ENCODE results near the gene KLC4. TPM values are rescaled to one million over a fixed set of nuclear protein-coding genes. Genes with fewer than 3 reads are reported as not detected.
A peak's percentile ranks its signal among the peaks of the same experiment; 100 is the strongest.

The KLC4 gene
- total and polyA plus RNA-seq, 2 experiments from 2014 or later = 10.4 to 15.0 TPM

- peak overlapping the region; percentile 39 for H3K4me2 ChIP-seq (ENCODE audit: unreplicated experiment)
- H3K9ac ChIP-seq = peak overlapping the region; percentile 41; the same call in 1 of the 2 replicates
- H3F3A ChIP-seq (ENCODE audit: insufficient read depth) = peaks cover 44% of the 10 kb centered on the region
- H3K9me3 ChIP-seq (ENCODE audit: low read depth) = no peaks in the 10 kb centered on the region
- in situ Hi-C loops (cut with MboI) = no loop called here
- H3K4me1 ChIP-seq (ENCODE audit: insufficient read depth) = peaks cover 42% of the 10 kb centered on the region
- H3K4me3 ChIP-seq = no peak overlapping the region
- TF ChIP-seq EZH2 (IDR thresholded peaks at IDR 0.05; ENCODE audit: insufficient read depth, poor library complexity, severe bottlenecking) (no peak), EZH2phosphoT487 (IDR thresholded peaks at IDR 0.05; ENCODE audit: insufficient read depth, low read depth) (no peak)
- H3K27ac ChIP-seq = peak overlapping the region; percentile 60
- H3K36me3 ChIP-seq (ENCODE audit: low read depth) = no peaks in the 10 kb centered on the region
- peaks cover 98% of the 10 kb centered on the region for H3K79me2 ChIP-seq (ENCODE audit: insufficient read depth)
- H2AFZ ChIP-seq = no peak overlapping the region
- no peaks in the 10 kb centered on the region for H4K20me1 ChIP-seq (ENCODE audit: insufficient read depth)
- no peak for DNase-seq
- H3K9me2 ChIP-seq (ENCODE audit: insufficient read depth) = no peaks in the 10 kb centered on the region
- WGBS, 2 experiments (ENCODE audit: low coverage in 1 of 2, low lambda C conversion rate in 2 of 2, missing lambda C conversion rate in 2 of 2) = 94 to 95% methylated on average over 4 of the region's 4 CpGs
- H3K27me3 ChIP-seq (replicated peaks; ENCODE audit: insufficient read depth) = no peaks in the 10 kb centered on the region
These were observed 38.1 kb downstream of the KLC4 start for GRCh38 chr6:43097502-43097901.

DNA sequence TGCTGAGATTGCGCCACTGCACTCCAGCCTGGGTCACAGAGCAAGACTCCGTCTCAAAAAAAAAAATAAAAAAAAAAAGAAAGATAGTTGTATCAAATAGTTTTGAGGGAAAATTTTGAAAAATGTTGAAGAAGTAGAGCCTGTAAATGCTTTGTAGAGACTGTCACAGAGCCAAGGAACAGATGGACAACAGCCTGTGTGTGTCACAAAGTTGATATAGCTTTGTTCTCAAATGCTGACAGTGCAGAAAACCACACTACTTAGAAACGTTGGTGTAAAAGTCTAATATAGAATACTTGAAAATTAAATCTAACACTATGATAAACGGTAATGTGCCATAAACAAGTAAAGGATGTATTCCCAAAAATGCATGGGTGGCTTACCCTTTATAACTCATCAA, 42.1 kb downstream of the KLC4 start:
- Histone ChIP-seq H3K36me3 (ENCODE audit: low read depth) (no peaks in the 10 kb centered on the region), H3K27me3 (replicated peaks; ENCODE audit: insufficient read depth) (no peaks in the 10 kb centered on the region), H3K27ac (no peak overlapping the region), H3K4me2 (ENCODE audit: unreplicated experiment) (no peak overlapping the region), H3K9ac (no peak overlapping the region), H3K79me2 (ENCODE audit: insufficient read depth) (peaks cover 98% of the 10 kb centered on the region), H3K9me3 (ENCODE audit: low read depth) (no peaks in the 10 kb centered on the region), H3F3A (ENCODE audit: insufficient read depth) (peaks cover 18% of the 10 kb centered on the region), H3K9me2 (ENCODE audit: insufficient read depth) (no peaks in the 10 kb centered on the region), H4K20me1 (ENCODE audit: insufficient read depth) (no peaks in the 10 kb centered on the region; the same call in 1 of the 2 replicates), H3K4me1 (ENCODE audit: insufficient read depth) (peaks cover 28% of the 10 kb centered on the region), H3K4me3 (no peak overlapping the region), H2AFZ (no peak overlapping the region)
- in situ Hi-C loops (cut with MboI) = no loop called here
- WGBS, 2 experiments (ENCODE audit: low coverage in 1 of 2, low lambda C conversion rate in 2 of 2, missing lambda C conversion rate in 2 of 2) = 36 to 41% methylated on average over 4 of the region's 4 CpGs
- TF ChIP-seq EZH2phosphoT487 (IDR thresholded peaks at IDR 0.05; ENCODE audit: insufficient read depth, low read depth) (no peak), EZH2 (IDR thresholded peaks at IDR 0.05; ENCODE audit: insufficient read depth, poor library complexity, severe bottlenecking) (no peak)
- no peak for DNase-seq

GRCh38 chr6:43103253-43103876, 43.9 kb downstream of the KLC4 start:
- WGBS, 2 experiments (ENCODE audit: low coverage in 1 of 2, low lambda C conversion rate in 2 of 2, missing lambda C conversion rate in 2 of 2) = 76 to 79% methylated on average over 2 of the region's 2 CpGs
- Histone ChIP-seq H3K36me3 (ENCODE audit: low read depth) (no peaks in the 10 kb centered on the region), H3K4me3 (no peak overlapping the region), H3K4me2 (ENCODE audit: unreplicated experiment) (no peak overlapping the region), H4K20me1 (ENCODE audit: insufficient read depth) (no peaks in the 10 kb centered on the region; the same call in 1 of the 2 replicates), H3K27ac (no peak overlapping the region), H3K79me2 (ENCODE audit: insufficient read depth) (peaks cover 99% of the 10 kb centered on the region), H3K9me3 (ENCODE audit: low read depth) (no peaks in the 10 kb centered on the region), H3F3A (ENCODE audit: insufficient read depth) (no peaks in the 10 kb centered on the region), H3K9ac (no peak overlapping the region), H2AFZ (no peak overlapping the region), H3K9me2 (ENCODE audit: insufficient read depth) (no peaks in the 10 kb centered on the region), H3K4me1 (ENCODE audit: insufficient read depth) (peaks cover 10% of the 10 kb centered on the region; the same call in 1 of the 2 replicates), H3K27me3 (replicated peaks; ENCODE audit: insufficient read depth) (no peaks in the 10 kb centered on the region)
- TF ChIP-seq EZH2phosphoT487 (IDR thresholded peaks at IDR 0.05; ENCODE audit: insufficient read depth, low read depth) (no peak), EZH2 (IDR thresholded peaks at IDR 0.05; ENCODE audit: insufficient read depth, poor library complexity, severe bottlenecking) (no peak)
- in situ Hi-C loops (cut with MboI) = no loop called here
- no peak for DNase-seq

DNA sequence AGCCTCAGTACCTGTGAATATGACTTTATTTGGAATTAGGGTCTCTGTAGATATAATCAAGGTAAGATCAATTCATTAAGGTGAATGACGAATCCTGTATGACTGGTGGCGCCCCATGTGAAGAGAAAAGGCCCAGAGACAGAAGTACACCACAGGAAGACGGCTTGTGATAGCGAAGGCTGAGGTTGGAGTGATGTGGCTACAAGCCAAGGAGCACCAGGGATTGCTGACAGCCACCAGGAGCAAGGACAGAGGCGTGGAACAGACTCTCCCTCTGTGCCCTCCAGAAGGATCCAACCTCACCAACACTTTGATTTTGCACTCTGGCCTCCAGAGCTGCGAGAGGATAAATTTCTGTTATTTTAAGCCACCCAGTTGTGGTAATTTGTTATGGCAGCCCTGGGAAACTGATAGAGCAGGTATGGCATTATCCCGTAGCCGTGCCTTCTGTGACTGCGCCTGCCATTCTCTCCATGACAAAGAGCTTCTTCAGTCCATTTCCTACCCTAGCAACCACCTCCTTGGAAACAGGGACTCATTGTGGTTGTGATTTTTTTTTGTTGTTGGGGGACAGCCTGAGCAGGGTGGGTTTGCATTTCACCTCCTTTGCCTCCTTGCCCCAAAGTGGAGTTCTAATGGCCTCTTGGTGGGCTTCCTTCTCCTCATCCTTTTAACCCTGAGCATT, 46.2 kb downstream of the KLC4 start:
- TF ChIP-seq EZH2 (IDR thresholded peaks at IDR 0.05; ENCODE audit: insufficient read depth, poor library complexity, severe bottlenecking) (no peak), EZH2phosphoT487 (IDR thresholded peaks at IDR 0.05; ENCODE audit: insufficient read depth, low read depth) (no peak)

More for the DNA sequence above, 46.2 kb downstream of the KLC4 start:
- 96% methylated on average over 9 of the region's 9 CpGs for WGBS, 2 experiments (ENCODE audit: low coverage in 1 of 2, low lambda C conversion rate in 2 of 2, missing lambda C conversion rate in 2 of 2)
- in situ Hi-C loops (cut with MboI) = no loop called here
- H2AFZ ChIP-seq = no peak overlapping the region
- H3K9me2 ChIP-seq (ENCODE audit: insufficient read depth) = no peaks in the 10 kb centered on the region
- no peak for DNase-seq
- no peak overlapping the region for H3K4me3 ChIP-seq
- H3K9me3 ChIP-seq (ENCODE audit: low read depth) = no peaks in the 10 kb centered on the region
- no peak overlapping the region for H3K9ac ChIP-seq
- H3K27me3 ChIP-seq (replicated peaks; ENCODE audit: insufficient read depth) = no peaks in the 10 kb centered on the region
- H4K20me1 ChIP-seq (ENCODE audit: insufficient read depth) = no peaks in the 10 kb centered on the region; the same call in 1 of the 2 replicates
- H3K4me1 ChIP-seq (ENCODE audit: insufficient read depth) = peaks cover 7% of the 10 kb centered on the region; the same call in 1 of the 2 replicates
- peaks cover 99% of the 10 kb centered on the region for H3K79me2 ChIP-seq (ENCODE audit: insufficient read depth)
- no peak overlapping the region for H3K27ac ChIP-seq
- H3K36me3 ChIP-seq (ENCODE audit: low read depth) = no peaks in the 10 kb centered on the region
- H3K4me2 ChIP-seq (ENCODE audit: unreplicated experiment) = no peak overlapping the region
- no peaks in the 10 kb centered on the region for H3F3A ChIP-seq (ENCODE audit: insufficient read depth)
